ENCODE measurements around the gene WDR19.

DNA sequence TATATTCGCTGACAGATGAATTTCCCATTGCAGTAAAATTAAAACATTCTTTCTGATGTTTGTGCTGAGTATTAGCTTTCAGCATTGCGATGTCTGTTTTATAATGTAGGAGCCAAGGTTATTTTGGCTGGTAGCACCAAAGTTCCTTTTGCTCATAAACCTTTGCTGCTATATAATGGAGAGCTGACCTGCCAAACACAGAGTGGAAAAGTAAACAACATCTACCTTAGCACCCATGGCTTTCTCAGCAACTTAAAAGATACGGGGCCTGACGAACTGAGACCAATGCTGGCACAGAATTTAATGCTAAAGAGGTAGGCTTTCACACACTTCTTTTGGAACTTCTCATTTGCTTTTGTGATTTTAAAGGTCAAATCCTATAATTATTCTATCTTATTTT, 46.0 kb downstream of the WDR19 start:
- TF ChIP-seq, protein P1, sequence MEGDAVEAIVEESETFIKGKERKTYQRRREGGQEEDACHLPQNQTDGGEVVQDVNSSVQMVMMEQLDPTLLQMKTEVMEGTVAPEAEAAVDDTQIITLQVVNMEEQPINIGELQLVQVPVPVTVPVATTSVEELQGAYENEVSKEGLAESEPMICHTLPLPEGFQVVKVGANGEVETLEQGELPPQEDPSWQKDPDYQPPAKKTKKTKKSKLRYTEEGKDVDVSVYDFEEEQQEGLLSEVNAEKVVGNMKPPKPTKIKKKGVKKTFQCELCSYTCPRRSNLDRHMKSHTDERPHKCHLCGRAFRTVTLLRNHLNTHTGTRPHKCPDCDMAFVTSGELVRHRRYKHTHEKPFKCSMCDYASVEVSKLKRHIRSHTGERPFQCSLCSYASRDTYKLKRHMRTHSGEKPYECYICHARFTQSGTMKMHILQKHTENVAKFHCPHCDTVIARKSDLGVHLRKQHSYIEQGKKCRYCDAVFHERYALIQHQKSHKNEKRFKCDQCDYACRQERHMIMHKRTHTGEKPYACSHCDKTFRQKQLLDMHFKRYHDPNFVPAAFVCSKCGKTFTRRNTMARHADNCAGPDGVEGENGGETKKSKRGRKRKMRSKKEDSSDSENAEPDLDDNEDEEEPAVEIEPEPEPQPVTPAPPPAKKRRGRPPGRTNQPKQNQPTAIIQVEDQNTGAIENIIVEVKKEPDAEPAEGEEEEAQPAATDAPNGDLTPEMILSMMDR (IDR thresholded peaks at IDR 0.05; ENCODE audit: low read length), result no peak
- TF ChIP-seq EZH2 (IDR thresholded peaks at IDR 0.05; ENCODE audit: borderline replicate concordance, low read length), result no peak
